HG03039 (cell line): ENCODE results near the gene SUPT4H1.

Source experiments
- ATAC-seq: cut with Tn5 transposase; IDR thresholded peaks from one replicate; pipeline ENCODE4 v1.9.1; 2021; ENCODE audit warnings: mild to moderate bottlenecking, moderate library complexity; ENCODE audit not compliant: unreplicated experiment

The SUPT4H1 gene

GRCh38 chr17:58365185-58365979 lies 13.4 kb upstream of the SUPT4H1 start:
- no peak for ATAC-seq

GRCh38 chr17:58364270-58364942 lies 12.4 kb upstream of the SUPT4H1 start:
- ATAC-seq, result no peak

- no peak for ATAC-seq
These were observed 11.6 kb upstream of the SUPT4H1 start for GRCh38 chr17:58363457-58364185.

- ATAC-seq, result no peak
These were observed 10.5 kb upstream of the SUPT4H1 start for GRCh38 chr17:58362368-58363014.

GRCh38 chr17:58360296-58361063 lies 8.5 kb upstream of the SUPT4H1 start:
- ATAC-seq, result no peak

GRCh38 chr17:58358408-58359172 lies 6.6 kb upstream of the SUPT4H1 start:
- ATAC-seq, result no peak

- no peak for ATAC-seq
These were observed 5.6 kb upstream of the SUPT4H1 start for GRCh38 chr17:58357312-58358297.

- no peak for ATAC-seq
These were observed 4.2 kb upstream of the SUPT4H1 start for GRCh38 chr17:58356231-58356630.

- ATAC-seq, result no peak
These were observed 2.7 kb upstream of the SUPT4H1 start for GRCh38 chr17:58354541-58355216.

GRCh38 chr17:58353389-58353825 lies 1.4 kb upstream of the SUPT4H1 start:
- no peak for ATAC-seq

GRCh38 chr17:58352596-58353388 lies 791 bp upstream of the SUPT4H1 start:
- ATAC-seq, result no peak

- ATAC-seq, result no peak
These were observed 819 bp downstream of the SUPT4H1 start for GRCh38 chr17:58351182-58351581.

- ATAC-seq, result no peak
These were observed 4.0 kb downstream of the SUPT4H1 start for GRCh38 chr17:58348038-58348437.

- no peak for ATAC-seq
These were observed 6.5 kb downstream of the SUPT4H1 start for GRCh38 chr17:58345500-58345899.

- ATAC-seq, result peak; percentile 29
These were observed 7.2 kb downstream of the SUPT4H1 start for GRCh38 chr17:58344791-58345157.

- ATAC-seq, result peak; percentile 67
These were observed 7.8 kb downstream of the SUPT4H1 start for GRCh38 chr17:58344047-58344790.
